Gastrocnemius medialis (tissue), 4 donors: ENCODE measurements around the gene CNGB1.

Experiments used
- POLR2A ChIP-seq, 2 donors: fragments of 450-650 bp; IDR thresholded peaks; one replicate each; pipeline ENCODE4 v1.6.1; 2017; ENCODE audit warnings: antibody characterized with exemption in 2 of 2, mild to moderate bottlenecking in 2 of 2, moderate library complexity in 2 of 2
- TF ChIP-seq, protein P1 (sequence below), 5 experiments: fragments of 450-650 bp in 3 of 5; fragments of 200-600 bp in 2 of 5; sonication (generic) in 2 of 5; IDR thresholded peaks in 4 of 5; conservative IDR thresholded peaks in 1 of 5; 1 replicate in 4 of 5; 2 replicates in 1 of 5; pipeline ENCODE4 v1.5.1; 2016 to 2019; ENCODE audit warnings: antibody characterized with exemption in 5 of 5, mild to moderate bottlenecking in 3 of 5, moderate library complexity in 3 of 5

GRCh38 chr16:57951204-57951960, 19.5 kb downstream of the CNGB1 start:
- TF ChIP-seq, protein P1, sequence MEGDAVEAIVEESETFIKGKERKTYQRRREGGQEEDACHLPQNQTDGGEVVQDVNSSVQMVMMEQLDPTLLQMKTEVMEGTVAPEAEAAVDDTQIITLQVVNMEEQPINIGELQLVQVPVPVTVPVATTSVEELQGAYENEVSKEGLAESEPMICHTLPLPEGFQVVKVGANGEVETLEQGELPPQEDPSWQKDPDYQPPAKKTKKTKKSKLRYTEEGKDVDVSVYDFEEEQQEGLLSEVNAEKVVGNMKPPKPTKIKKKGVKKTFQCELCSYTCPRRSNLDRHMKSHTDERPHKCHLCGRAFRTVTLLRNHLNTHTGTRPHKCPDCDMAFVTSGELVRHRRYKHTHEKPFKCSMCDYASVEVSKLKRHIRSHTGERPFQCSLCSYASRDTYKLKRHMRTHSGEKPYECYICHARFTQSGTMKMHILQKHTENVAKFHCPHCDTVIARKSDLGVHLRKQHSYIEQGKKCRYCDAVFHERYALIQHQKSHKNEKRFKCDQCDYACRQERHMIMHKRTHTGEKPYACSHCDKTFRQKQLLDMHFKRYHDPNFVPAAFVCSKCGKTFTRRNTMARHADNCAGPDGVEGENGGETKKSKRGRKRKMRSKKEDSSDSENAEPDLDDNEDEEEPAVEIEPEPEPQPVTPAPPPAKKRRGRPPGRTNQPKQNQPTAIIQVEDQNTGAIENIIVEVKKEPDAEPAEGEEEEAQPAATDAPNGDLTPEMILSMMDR (IDR thresholded peaks at IDR 0.05 in 4 of 5, conservative IDR thresholded peaks at IDR 0.05 in 1 of 5) = no peak
- no peak for TF ChIP-seq POLR2A (IDR thresholded peaks at IDR 0.05)
